Activated CD4-positive, alpha-beta T cell treated with anti-CD3 and anti-CD28 coated beads, Interleukin-2, amount 50 U/mL, for 16 hours (primary cell): ENCODE data around the gene C15orf39.

Experiments
- DNase-seq: peaks from one replicate; pipeline ENCODE4 v3.0.0-alpha.2; 2020

C15orf39 gene

DNA sequence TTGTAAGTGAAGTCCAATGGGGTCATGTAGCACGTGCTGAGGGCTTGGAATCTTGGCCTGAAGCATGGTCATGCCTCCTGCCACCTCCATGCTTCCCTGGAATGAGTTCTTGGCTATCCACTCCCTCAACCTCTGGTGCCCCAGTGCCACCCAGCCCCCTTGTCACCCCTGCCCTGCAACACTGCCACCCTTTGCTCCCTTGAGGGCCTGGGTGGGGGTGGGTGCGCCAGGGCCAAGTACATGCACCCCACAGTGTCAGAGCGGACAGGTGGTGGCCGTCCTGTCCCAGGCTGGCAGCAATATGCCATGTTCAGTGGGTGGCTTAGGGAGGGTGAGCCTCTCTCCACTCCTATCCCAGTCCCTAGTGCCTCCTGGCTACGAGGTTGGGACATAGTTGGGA, 27.6 kb upstream of the C15orf39 start:
- no peak for DNase-seq

DNA sequence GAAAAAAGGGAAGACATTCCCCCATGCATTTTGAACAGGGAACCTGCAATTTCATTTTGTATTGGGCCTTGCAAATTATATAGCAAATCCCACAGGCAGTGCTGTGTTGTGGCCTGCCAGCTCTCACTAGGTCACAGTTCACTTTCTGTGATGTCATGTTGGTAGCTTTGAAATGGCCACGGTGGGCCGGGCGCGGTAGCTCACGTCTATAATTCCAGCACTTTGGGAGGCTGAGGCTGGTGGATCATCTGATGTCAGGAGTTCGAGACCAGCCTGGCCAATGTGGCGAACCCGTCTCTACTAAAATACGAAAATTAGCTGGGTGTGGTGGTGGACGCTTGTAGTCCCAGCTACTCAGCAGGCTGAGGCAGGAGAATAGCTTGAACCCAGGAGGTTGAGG, 27.0 kb upstream of the C15orf39 start:
- DNase-seq = no peak

DNA sequence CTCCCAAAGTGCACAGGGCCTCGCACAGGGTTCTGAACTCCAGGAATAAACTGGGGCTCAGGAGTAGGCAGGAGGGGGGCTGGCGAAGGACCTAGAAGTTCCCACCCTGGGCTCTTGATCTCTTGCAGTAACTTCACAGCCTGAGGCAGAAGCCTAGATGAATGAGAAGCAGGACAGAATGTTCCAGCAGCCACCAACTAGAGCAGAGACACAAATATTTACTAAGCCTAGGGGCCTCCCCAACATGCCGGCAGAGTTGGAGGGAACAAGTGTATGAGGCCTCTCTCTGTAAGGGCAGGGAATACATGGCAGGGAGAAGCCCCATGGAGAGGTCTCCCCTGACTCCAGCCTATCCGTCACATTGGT, 25.3 kb upstream of the C15orf39 start:
- no peak for DNase-seq

DNA sequence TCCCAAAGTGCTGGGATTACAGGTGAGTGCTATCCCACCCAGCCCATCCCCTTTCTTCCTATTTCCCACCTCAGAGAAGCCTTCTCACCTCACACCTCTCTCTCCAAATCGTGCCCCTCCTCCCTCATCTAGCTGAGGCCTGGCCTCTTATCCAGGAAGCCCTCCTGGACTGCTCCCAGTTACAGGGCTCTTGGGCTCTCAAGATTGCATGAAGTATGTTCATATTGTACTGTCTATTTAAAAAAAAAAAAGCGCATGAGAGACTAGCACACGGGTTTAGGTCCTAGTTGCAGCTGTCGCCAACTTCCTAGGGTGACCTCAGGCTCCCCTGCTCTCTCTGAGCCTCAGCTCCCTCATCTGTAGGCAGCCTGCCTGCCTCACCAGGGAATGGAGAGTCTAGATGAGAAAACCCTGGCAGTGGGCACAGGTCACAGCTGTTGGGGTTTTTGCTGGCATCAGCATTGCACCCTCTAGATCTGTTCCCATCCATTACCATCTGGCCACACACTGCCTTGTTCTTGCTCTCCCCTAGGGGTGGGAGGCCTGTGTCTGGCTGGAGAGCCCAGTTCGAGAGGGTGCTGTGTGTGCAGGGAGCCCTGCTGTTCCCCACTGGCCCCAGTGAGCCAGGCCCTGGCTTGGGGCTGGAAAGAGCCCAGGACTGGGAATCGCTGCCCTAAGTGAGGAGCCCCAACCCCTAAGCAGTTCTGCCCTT, 24.2 kb upstream of the C15orf39 start:
- no peak for DNase-seq

DNA sequence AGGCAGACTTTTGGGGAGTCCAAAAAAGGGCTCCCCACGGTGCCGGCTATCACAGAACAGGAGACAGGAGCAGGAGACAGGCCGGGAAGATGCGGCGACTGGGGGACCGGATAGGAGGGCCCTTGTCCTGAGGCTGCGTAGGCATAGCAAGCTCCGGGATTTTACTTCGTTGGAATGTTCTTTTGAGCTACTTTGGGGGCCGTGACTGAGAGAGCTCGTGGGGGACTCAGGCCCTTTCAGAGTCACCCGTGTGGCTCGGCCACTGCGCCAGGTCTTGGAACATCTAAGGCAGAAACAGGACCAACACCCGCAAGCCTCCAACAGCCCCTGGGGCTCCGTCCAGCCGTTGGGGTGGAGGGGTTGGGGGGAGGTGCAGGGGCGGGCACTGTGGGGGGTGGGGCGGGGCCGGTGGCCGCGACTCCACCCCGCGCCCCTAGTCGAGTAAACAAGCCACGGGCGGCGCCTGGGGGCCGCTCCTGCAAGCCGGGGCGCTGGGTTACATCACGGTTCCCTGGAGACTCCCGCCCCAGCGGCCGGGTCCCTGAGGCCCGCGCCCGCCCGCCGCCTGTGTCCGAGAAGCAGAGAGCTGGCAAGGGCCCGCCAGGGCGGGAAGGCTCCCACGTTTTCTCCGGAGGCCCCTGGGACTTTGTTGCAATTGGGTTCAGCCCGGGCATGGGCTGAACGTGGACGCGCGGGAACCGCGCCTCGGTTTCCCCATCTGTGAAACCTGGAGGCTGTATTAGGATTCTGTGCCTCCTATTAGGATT, 23.3 kb upstream of the C15orf39 start:
- no peak for DNase-seq

DNA sequence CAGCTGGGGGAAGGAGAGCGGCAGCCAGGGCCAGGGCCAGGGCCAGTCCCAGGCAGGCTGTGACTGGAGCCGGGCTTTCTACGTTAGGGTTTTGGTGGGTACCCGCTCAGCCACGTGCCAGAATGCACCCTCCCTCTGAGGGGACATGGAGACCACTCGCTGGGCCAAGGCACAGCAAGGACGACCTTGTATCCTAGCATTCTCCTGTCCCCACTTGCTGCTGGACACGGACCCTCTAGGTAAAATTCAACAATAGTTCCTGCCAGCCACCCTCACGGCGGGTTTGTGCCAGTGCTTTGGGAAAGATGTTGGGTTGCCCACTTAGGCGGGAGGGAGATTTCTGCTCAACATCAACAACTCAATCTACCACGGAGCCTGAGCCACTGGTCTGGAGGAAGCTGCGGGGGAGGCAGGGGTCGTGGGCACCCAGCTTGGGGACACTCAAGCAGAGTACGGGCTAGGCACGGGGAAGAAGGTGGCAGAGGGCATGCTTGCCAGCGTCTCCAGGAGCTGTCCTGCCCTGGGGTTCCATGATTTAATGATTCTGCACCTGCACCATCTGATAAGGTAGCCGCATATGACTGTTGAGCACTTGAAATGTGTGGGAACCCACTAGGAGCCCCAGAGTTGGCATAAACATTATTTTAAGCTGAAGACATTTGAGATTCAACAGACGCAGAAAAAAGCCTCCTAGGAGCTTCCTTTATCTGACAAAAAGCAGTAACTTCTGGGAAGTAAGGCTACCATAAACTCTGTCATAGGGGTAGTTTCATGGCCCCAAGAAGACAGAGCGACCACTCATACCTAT, 22.5 kb upstream of the C15orf39 start:
- no peak for DNase-seq

DNA sequence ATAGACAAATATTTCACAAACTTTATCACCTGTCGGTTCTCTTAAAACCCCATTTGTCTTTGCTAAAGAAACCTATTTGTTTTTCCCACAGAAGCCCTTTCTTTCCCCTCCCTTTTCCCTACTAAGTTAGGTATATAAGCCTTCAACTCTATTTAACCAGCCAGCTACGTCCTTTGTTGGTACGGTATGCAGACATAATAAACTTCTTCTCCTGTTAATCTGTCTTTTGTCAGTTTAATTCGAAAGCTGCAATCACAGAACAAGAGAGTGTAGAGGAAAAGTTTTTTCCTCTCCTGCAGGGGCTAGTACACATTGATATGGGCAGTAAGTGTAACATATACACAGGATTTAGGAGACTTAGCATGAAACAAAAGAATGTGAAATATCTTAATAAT, 21.9 kb upstream of the C15orf39 start:
- DNase-seq = no peak

DNA sequence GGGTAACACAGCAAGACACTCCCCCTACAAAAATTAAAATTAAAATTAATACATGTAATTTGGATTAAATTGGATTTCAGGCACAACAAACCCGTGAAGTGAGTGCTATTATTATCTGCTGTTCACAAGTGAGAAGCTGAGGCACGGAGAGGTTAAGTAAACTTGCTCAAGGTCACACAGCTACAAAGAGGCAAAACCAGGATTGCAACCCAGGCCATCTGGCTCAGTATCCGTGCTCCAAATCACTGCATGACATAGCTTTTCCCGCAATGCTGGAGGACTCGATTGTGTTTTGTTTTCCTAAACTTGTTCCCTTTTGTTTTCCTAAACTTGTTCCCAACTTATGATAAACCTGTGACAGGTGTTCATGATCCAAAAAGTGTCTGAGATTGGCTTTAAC, 19.9 kb upstream of the C15orf39 start:
- DNase-seq = no peak

DNA sequence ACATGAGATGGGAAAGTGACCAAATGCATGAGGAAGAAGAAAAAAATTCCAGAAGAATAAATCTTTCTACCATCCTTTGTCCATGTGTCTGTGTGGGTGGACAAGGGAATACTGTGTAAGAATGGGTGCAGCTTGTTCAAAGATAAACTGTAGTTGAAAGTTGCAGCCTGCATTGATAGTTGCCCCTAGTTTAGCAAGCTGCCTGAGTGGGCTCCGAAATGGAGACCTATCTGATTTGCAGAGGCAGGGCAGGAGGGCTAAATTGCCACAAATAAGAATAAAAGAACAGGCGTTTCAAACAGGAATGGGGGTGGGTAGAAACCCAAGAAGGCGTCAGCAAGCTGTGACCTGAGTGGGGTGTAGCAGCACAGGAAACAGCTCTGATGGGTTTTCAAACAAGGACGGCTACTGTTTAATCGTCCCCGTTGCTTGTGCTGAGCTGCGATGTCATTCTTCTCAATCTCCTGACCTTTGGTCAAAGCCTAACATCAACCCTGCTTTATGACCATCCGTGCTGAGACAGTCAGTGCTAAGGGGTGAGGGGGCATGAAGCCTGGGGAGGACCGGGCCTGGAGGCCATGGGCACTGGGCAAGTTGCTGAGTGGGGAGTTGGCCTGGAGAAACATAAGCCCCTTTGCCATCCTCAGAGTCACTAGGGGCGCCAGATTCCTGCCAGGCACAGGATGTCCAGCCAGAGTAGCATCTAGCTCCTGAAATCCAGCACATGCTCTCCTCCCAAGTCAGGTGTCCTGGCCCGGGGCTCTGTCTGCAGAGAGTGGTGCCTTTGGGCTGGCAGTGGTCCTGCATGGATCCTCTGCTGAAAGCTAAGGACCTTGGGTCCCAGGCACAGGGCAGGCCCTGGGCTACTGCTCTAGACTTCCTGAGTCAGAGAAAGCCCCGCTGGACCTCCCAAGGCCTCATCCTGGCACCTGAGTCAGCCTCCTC, 19.2 kb upstream of the C15orf39 start:
- no peak for DNase-seq

DNA sequence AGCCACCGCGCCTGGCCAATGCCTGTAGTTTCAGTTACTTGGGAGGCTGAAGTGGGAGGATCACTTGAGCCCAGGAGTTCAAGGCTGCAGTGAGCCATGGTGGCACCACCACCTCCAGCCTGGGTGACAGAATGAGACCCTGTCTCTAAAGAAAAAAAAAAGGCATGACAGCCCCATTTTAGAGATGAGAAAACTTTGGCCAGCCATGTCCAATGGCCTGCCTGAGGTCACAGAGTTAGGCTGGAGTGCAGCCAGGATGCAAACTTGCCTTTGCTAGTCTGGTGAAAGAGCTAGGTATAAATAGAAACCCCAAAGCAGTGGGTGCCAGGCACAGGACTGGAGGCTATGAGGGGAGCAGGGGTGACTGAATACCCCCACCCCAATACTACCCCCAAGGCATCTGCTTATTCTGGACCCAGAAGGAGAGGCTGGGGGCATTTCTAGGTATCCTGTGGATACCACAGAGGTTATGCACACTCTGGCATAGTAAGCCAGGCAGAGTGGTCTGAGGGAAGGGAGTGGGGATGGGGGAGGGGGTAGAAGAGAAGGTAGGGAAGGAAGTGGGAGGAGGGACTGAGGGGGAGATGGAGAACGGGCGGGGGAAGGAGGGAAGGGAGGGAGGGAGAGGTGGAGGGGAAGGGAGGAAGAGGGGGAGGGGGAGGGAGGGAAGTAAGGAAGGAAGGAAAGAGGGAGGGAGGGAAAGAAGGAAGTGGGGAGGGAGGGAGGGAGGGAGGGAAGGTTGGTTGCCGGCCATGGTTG, 16.2 kb upstream of the C15orf39 start:
- DNase-seq = no peak

DNA sequence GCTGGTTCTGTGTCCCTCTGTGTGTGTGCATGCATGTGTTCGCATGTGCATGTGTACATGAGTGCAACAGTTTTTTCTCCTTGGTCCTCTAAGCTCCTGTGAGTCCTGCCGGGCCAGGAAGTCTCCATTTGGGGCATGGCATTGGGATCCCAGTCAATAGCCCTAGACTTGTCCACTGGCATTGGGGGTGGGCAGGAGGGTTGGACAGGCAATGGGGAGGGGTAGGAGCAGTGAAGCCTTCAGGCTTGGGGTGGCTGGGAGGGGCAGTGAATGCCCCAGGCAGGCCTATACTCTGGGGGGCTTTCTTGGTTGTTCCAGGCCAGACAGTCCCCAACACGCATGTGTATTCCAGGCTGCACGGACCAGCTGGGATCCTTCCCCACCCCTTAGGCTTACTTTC, 15.6 kb upstream of the C15orf39 start:
- DNase-seq = no peak

DNA sequence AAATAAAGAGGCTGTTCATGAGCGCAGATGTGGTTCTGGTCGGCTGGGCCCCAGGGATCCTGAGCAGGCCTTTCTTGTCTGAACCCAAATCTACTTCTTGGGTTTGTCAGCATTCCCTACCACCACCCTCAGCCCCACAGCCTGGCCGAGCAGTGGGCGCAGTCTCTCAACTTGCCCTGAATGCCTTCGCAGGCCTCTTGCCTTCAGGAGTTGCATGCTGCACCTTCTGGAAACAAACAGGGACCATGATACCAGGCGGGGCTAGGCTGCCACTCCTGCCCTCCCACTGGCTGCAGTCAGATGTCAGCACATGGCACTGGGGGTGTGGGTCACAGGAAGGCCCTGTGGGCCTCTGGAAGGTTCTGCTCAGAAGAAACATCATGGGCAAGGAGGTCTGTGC, 13.2 kb upstream of the C15orf39 start:
- DNase-seq = no peak

DNA sequence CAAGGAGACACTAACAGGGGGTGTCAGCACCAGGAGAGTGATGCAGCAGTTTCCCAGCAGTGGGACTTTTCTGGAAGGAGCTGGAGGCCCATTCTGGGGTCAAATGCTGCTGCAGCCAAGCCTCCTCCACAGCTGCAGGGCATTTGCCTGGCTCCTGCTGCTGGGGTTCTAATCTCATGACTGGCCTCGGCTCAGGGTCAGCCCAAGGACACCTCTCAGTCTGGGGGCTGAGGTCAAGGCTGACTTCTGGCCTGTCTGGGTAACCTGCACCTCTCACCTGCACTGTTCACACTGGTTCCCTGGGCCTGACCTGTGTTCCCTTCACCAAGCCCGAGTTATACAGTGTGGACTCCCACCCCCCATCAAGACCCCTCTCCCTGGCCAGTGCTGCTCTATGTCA, 10.4 kb upstream of the C15orf39 start:
- no peak for DNase-seq

DNA sequence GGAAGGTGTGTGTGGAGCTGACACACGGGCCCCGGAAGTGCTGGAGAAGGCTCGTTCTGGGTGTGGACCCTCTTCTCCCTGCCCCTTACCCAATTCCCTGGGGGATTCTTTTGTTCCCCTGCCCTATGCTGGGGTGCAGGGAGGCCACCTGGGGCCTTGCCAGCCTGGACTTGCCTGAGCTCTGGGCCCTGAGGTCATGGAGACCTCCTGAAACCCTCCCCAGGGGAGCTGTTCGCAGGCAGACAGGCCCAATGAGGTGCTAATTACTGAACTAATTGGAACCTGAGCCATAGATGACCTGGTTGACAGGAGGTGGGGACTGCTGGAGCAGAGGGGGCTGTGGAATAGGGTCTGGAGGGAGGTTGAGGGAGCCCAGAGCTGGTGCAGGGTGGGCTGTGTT, 9.4 kb upstream of the C15orf39 start:
- no peak for DNase-seq

DNA sequence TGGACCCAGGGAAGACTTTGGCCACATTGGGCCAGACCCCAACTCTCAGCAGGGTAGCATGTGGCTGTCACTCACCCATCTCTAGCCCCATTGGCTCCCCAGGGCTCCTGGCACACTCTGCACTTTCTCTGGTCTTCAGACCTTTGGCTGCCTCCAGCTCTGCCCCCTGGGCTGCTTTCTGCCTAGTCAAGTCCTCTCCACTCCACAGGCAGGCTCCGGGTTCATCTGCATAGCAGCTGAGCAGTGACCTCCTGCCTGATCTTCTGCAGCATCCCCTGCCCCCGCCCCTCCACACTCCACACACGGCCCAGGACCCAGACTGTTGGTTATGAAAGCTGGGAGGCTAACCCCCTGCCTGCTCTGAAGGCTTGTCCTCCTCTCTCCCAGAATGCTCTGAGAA, 8.4 kb upstream of the C15orf39 start:
- no peak for DNase-seq

DNA sequence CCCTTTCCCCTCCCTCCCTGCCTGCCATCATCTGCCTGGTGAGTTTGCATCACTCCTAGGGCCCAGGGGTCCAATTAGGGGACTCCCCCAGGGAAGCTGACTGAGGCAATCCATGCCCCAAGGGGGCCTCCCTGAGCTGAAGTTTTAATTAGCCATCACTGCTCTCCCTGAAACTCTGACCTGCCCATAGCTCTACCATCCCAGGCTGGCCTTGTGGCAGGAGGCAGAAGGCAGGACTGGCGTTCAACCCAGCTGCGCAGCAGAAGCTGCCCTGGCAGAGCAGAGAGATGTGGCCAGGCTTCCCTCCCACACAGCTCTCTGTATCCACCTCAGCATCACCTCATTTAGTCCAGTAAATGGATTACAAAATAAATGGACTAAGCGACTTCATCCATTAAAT, 7.7 kb upstream of the C15orf39 start:
- DNase-seq = no peak

DNA sequence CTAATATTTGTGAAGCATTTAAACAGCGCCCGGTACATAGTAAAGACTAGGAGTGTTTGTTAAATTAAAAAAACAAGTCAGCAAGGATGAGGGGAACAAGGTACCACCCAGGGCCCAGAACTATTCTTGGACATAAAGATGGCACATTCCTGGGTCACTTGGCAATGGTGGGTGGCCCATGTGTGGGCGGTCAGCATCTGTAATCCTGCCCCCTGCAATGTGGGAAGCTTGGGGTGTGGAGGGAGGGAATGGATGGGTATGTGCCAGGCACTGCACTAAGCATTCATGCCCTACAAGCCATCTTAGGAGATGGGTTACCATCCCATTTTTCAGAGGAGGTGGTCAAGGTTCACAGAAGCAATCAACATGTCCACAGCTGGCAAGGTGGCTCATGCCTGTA, 7.3 kb upstream of the C15orf39 start:
- DNase-seq = no peak

DNA sequence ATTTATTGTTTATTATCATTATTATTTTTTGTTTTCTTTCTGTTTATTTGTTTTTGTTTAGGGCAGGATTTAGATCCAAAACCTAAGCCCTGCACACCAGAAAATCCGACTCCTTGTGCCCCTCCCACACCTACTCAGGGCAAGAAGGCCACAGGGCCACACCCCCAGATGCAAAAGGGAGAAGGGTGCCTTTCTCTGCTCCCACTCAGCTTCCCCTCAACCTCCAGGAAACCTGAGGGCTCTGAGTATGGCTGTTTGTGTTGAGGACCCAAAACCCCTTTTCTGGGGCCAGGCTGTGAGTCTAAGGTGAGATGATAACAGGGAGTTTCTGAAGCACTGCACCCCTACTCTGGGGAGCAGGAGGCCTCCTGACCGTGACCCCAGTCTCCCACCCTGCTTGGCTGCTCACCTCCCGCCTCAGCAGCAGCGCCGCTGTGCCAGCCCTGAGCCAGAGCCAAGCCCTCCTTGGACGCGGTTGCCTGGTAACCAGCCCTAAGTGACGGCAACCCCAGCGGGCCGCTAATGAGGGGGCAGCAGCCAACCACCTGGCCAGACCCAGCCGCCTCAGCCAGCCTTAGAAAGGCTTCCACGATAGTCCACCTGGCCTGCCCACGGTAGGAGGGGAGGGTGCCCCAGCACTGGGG, 6.4 kb upstream of the C15orf39 start:
- DNase-seq = no peak

DNA sequence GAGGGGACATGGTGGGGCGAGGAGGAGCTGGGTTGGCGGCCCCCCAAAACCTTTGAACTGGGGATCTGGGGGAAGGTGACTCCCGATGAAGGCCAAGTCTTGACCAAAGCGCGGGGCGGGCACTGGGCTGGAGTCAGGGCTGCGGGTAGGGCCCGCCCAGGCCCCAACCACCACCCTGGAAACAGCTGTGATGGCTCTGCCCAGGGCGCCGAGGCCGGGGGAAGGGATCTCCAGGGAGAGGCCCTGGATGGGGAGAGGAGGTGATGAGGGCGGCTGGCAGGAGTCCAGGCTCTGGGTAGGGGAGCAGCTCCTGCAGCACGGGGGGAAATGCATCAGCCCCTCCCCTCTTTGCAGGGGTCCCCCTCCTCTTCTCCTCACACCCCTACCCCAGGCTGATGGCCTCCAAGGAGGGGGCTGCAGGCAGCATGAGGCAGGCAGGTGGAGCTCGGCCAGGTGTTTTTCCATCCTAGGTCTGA, 5.9 kb upstream of the C15orf39 start:
- DNase-seq = no peak

DNA sequence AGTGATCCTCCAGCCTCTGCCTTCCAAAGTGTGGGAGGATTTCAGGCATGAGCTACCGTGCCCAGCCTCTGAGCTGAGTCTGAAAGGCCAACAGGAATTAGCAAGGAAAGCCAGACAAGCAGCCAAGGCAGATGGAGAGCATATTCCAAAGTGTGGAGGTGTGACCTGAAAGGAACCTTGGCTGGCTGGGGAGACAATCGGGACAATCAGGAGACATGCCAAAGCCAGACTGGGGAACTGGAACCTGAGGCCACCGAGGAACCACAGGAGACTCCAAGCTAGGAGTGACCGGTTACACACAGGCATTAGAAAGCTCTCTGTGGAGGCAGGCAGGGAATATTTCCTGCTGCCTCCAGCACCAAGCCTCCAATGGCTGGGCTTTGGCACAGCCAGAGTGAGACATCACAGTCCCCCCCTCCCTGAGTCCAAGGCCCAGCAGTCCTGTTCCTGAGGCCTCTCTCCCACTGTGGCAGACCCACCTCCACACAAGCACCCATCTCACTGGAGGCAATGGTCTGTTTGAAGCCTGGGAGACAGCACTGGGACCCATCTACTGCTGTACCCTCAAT, 4.5 kb upstream of the C15orf39 start:
- no peak for DNase-seq
